Panc1 (cell line): Measurements from ENCODE around the gene CSMD2. TPM values are rescaled to one million over a fixed set of nuclear protein-coding genes. Genes with fewer than 3 reads are reported as not detected.

Source experiments
- ATAC-seq: fragments of 200-7000 bp; cut with Tn5 transposase; 2 replicates; pipeline ENCODE4 v1.9.1; 2020; ENCODE audit warnings: mild to moderate bottlenecking, moderate library complexity
- BruUV-seq: library from RNA; stranded (reverse); fragments of 400-500 nt; replicated peaks from 2 replicates; lab custom pipeline; 2021; lab: Mats Ljungman, UMichigan
- CTCF ChIA-PET: fragments of 300-600 bp; sonication (Branson Sonifier 250); formaldehyde crosslinking; loops from one replicate; lab custom pipeline; 2022; ENCODE audit warnings: antibody characterized with exemption; lab: Charles Lee
- POLR2A ChIA-PET: fragments of 300-600 bp; sonication (Branson Sonifier 250); formaldehyde crosslinking; loops from one replicate; lab custom pipeline; 2022; ENCODE audit warnings: antibody characterized with exemption; lab: Charles Lee
- DNase-seq: peaks from one replicate; pipeline ENCODE4 v3.0.0-alpha.2; 2010; ENCODE audit warnings: low read depth, low spot score
- H3K27ac ChIP-seq: 2 replicates; pipeline ENCODE4 v1.5.1; 2011; ENCODE audit warnings: mild to moderate bottlenecking, low read length, inconsistent platforms
- H3K27me3 ChIP-seq: fragments of 200-500 bp; sonication (Bioruptor generic); 2 replicates; pipeline ENCODE4 v1.6.0; 2014; ENCODE audit warnings: low read length, inconsistent platforms; ENCODE audit not compliant: control insufficient read depth, insufficient read depth
- H3K36me3 ChIP-seq: fragments of 200-500 bp; sonication (Bioruptor generic); 2 replicates; pipeline ENCODE4 v1.5.1; 2014; ENCODE audit warnings: inconsistent platforms, mild to moderate bottlenecking, low read length, moderate library complexity; ENCODE audit not compliant: control insufficient read depth, insufficient read depth
- H3K4me1 ChIP-seq: 2 replicates; pipeline ENCODE4 v1.5.1; 2011; ENCODE audit warnings: inconsistent platforms, mild to moderate bottlenecking, low read length, moderate library complexity; ENCODE audit not compliant: control insufficient read depth, insufficient read depth
- H3K4me3 ChIP-seq, 2 experiments: 2 replicates each; pipeline ENCODE4 v1.5.1; 2011 to 2012; ENCODE audit warnings: low read depth in 2 of 2, low read length in 2 of 2, mild to moderate bottlenecking in 2 of 2, inconsistent platforms in 1 of 2, moderate library complexity in 1 of 2
- H3K9me3 ChIP-seq: fragments of 200-500 bp; sonication (Bioruptor generic); 2 replicates; pipeline ENCODE4 v1.5.1; 2014; ENCODE audit warnings: low read depth, mild to moderate bottlenecking, inconsistent platforms, low read length, moderate library complexity; ENCODE audit not compliant: control insufficient read depth, insufficient read depth
- CTCF ChIP-seq: fragments of 450-650 bp; IDR thresholded peaks from 2 replicates; pipeline ENCODE4 v1.5.1; 2017; ENCODE audit warnings: mild to moderate bottlenecking
- POLR2AphosphoS5 ChIP-seq: IDR thresholded peaks from 2 replicates; pipeline ENCODE4 v1.6.1; 2012; ENCODE audit warnings: mild to moderate bottlenecking, low read depth, low read length, moderate library complexity
- REST ChIP-seq, 2 experiments: IDR thresholded peaks; 2 replicates each; pipeline ENCODE4 v1.6.1; 2011 to 2012; ENCODE audit warnings: low read depth in 2 of 2, control low read depth in 1 of 2, low read length in 1 of 2, mild to moderate bottlenecking in 1 of 2, moderate library complexity in 1 of 2; ENCODE audit not compliant: insufficient read depth in 1 of 2
- SIN3A ChIP-seq: IDR thresholded peaks from 2 replicates; pipeline ENCODE4 v1.6.1; 2012; ENCODE audit warnings: low read depth, mild to moderate bottlenecking, low read length, moderate library complexity, borderline replicate concordance; ENCODE audit not compliant: insufficient read depth
- TCF7L2 ChIP-seq: IDR thresholded peaks from 2 replicates; pipeline ENCODE4 v1.6.1; 2011; ENCODE audit warnings: mild to moderate bottlenecking, low read depth, low read length, inconsistent platforms
- in situ Hi-C: cut with HindIII; loops from 2 replicates; pipeline ENCODE4 v1.10.0; 2016; ENCODE audit warnings: low sequenced_read_pairs, low pct_unique_long_range_greater_than_20kb
- intact Hi-C: fragments of 100-400 bp; cut with micrococcal nuclease; formaldehyde crosslinking; loops from one replicate; pipeline ENCODE4 v1.10.0; 2022; ENCODE audit not compliant: unreplicated experiment
- total RNA-seq: library from RNA; stranded (reverse); gene quantifications from one replicate; pipeline ENCODE4 v1.2.1, GENCODE V29; 2021; ENCODE audit not compliant: unreplicated experiment

Gene CSMD2
- total RNA-seq, 1 experiment from 2014 or later, result not detected

GRCh38 chr1:33569331-33569730 lies 595.7 kb downstream of the CSMD2 start:
- H3K9me3 ChIP-seq, result no peaks in the 10 kb centered on the region
- no peak for DNase-seq
- POLR2A ChIA-PET, result no interaction called here
- no peak overlapping the region for H3K4me3 ChIP-seq
- no peak for ATAC-seq
- intact Hi-C loops, result no loop called here
- in situ Hi-C loops, result no loop called here
- peaks cover 18% of the 10 kb centered on the region for H3K27me3 ChIP-seq
- no peaks in the 10 kb centered on the region for H3K4me1 ChIP-seq
- TF ChIP-seq CTCF (no peak), REST (IDR thresholded peaks at IDR 0.05; ENCODE audit: insufficient read depth in 1 of 2, low read depth in 2 of 2, low read length in 1 of 2) (no peak), POLR2AphosphoS5 (no peak), SIN3A (no peak), TCF7L2 (no peak)
- CTCF ChIA-PET, result no interaction called here
- no peaks in the 10 kb centered on the region for H3K36me3 ChIP-seq
- no peak overlapping the region for H3K27ac ChIP-seq
- BruUV-seq, result no TSS peak

- no peak overlapping the region for H3K27ac ChIP-seq
- no peak for TF ChIP-seq TCF7L2
- no peak for TF ChIP-seq REST (IDR thresholded peaks at IDR 0.05; ENCODE audit: insufficient read depth in 1 of 2, low read depth in 2 of 2, low read length in 1 of 2)
- no peak for TF ChIP-seq CTCF
- no peak for TF ChIP-seq POLR2AphosphoS5
- no peak for TF ChIP-seq SIN3A
- no peaks in the 10 kb centered on the region for H3K4me1 ChIP-seq
- CTCF ChIA-PET, result no interaction called here
- in situ Hi-C loops, result no loop called here
- BruUV-seq, result no TSS peak
- H3K36me3 ChIP-seq, result no peaks in the 10 kb centered on the region
- POLR2A ChIA-PET, result no interaction called here
- H3K9me3 ChIP-seq, result no peaks in the 10 kb centered on the region
- no peak overlapping the region for H3K4me3 ChIP-seq
- ATAC-seq (no peak), DNase-seq (no peak)
- peaks cover 5% of the 10 kb centered on the region for H3K27me3 ChIP-seq
- intact Hi-C loops, result no loop called here
Measured at GRCh38 chr1:33563699-33564098, 601.3 kb downstream of the CSMD2 start.
